H1 (cell line): ENCODE measurements around the gene ANKRD17. TPM values are rescaled to one million over a fixed set of nuclear protein-coding genes. Genes with fewer than 3 reads are reported as not detected.

Experiments
- CTCF ChIA-PET: fragments of 300-600 bp; sonication (Branson Sonifier 250); formaldehyde crosslinking; loops from one replicate; lab custom pipeline; 2021; ENCODE audit not compliant: partially characterized antibody; lab: Charles Lee
- POLR2A ChIA-PET: fragments of 300-600 bp; sonication (Branson Sonifier 250); formaldehyde crosslinking; loops from one replicate; lab custom pipeline; 2021; ENCODE audit warnings: inconsistent platforms; ENCODE audit not compliant: partially characterized antibody; lab: Charles Lee
- DNase-seq, 2 experiments: peaks; one replicate each; pipeline versions ENCODE4 v3.0.0 to v3.0.0-alpha.2; 2010 to 2022; ENCODE audit warnings: low spot score in 2 of 2, low read depth in 1 of 2, mixed read lengths in 1 of 2
- FAIRE-seq: peaks from 2 replicates; lab custom pipeline; 2011; peaks lifted over from hg19 to GRCh38; lab: Jason Lieb, UNC
- H2AFZ ChIP-seq: 2 replicates; pipeline ENCODE4 v1.8.1; 2012; ENCODE audit warnings: low read length, inconsistent platforms
- H2AK5ac ChIP-seq: 2 replicates; pipeline ENCODE4 v1.6.1; 2013; ENCODE audit warnings: low read depth, low read length
- H2BK120ac ChIP-seq: replicated peaks from 2 replicates; pipeline ENCODE3; 2013; ENCODE audit warnings: low read depth, low read length, inconsistent platforms
- H2BK12ac ChIP-seq: 2 replicates; pipeline ENCODE4 v1.6.1; 2013; ENCODE audit warnings: low read depth, low read length
- H2BK15ac ChIP-seq: 2 replicates; pipeline ENCODE4 v1.6.1; 2013; ENCODE audit warnings: low read length
- H2BK20ac ChIP-seq: 2 replicates; pipeline ENCODE4 v1.6.1; 2013; ENCODE audit warnings: low read length
- H2BK5ac ChIP-seq: 2 replicates; pipeline ENCODE4 v1.6.1; 2013; ENCODE audit warnings: low read depth, low read length
- H3K14ac ChIP-seq: 2 replicates; pipeline ENCODE4 v1.6.1; 2013; ENCODE audit warnings: inconsistent platforms; ENCODE audit not compliant: insufficient read length
- H3K18ac ChIP-seq: 2 replicates; pipeline ENCODE4 v1.6.1; 2013; ENCODE audit warnings: low read length; ENCODE audit errors: extremely low read depth
- H3K23ac ChIP-seq: 2 replicates; pipeline ENCODE4 v1.6.1; 2013; ENCODE audit warnings: inconsistent platforms; ENCODE audit not compliant: insufficient read length
- H3K23me2 ChIP-seq: 2 replicates; pipeline ENCODE4 v1.6.1; 2013; ENCODE audit warnings: low read depth, low read length
- H3K27ac ChIP-seq: 2 replicates; pipeline ENCODE4 v1.6.1; 2011; ENCODE audit warnings: low read depth, low read length, inconsistent platforms
- H3K27me3 ChIP-seq, 4 experiments: replicated peaks in 1 of 4; 1 replicate in 1 of 4; 2 replicates in 3 of 4; pipeline versions ENCODE4 v1.6.1 to v1.8.1; 2011 to 2013; ENCODE audit warnings: low read length in 3 of 4, mild to moderate bottlenecking in 3 of 4, inconsistent platforms in 2 of 4, mixed read lengths in 2 of 4, moderate library complexity in 1 of 4; ENCODE audit not compliant: control insufficient read depth in 3 of 4, insufficient read depth in 3 of 4; ENCODE audit errors: extremely low read depth in 1 of 4
- H3K36me3 ChIP-seq, 4 experiments: 2 replicates each; pipeline versions ENCODE4 v1.6.1 to v1.8.1; 2011 to 2013; ENCODE audit warnings: mild to moderate bottlenecking in 4 of 4, low read length in 3 of 4, moderate library complexity in 2 of 4, control low read depth in 1 of 4, inconsistent platforms in 1 of 4; ENCODE audit not compliant: insufficient read depth in 4 of 4, control insufficient read depth in 2 of 4
- H3K4ac ChIP-seq: replicated peaks from 2 replicates; pipeline ENCODE3; 2013; ENCODE audit warnings: low read length, low read depth, mixed read lengths, inconsistent platforms; ENCODE audit not compliant: insufficient read length
- H3K4me1 ChIP-seq, 4 experiments: replicated peaks in 1 of 4; 1 replicate in 1 of 4; 2 replicates in 3 of 4; pipeline versions ENCODE4 v1.6.1 to v1.8.1; 2011 to 2013; ENCODE audit warnings: low read length in 3 of 4, inconsistent platforms in 2 of 4, mixed read lengths in 1 of 4; ENCODE audit not compliant: insufficient read depth in 4 of 4, control insufficient read depth in 3 of 4
- H3K4me2 ChIP-seq, 2 experiments: 2 replicates each; pipeline versions ENCODE4 v1.6.1 to v1.8.1; 2011 to 2013; ENCODE audit warnings: low read depth in 2 of 2, low read length in 2 of 2, control low read depth in 1 of 2, inconsistent platforms in 1 of 2, mild to moderate bottlenecking in 1 of 2; ENCODE audit not compliant: insufficient read depth in 1 of 2
- H3K4me3 ChIP-seq, 4 experiments: fragments of 200-600, 300-600 bp in 1 of 4; sonication (generic), shearing (Covaris generic), sonication (Bioruptor Twin) in 1 of 4; 2 replicates each; pipeline versions ENCODE4 v1.5.1 to v1.8.1; 2011 to 2016; ENCODE audit warnings: low read length in 4 of 4, low read depth in 3 of 4, control low read depth in 2 of 4, inconsistent platforms in 2 of 4, mild to moderate bottlenecking in 2 of 4, mixed read lengths in 1 of 4, moderate library complexity in 1 of 4; ENCODE audit not compliant: insufficient read depth in 2 of 4; ENCODE audit errors: extremely low read depth in 1 of 4
- H3K56ac ChIP-seq: replicated peaks from 2 replicates; pipeline ENCODE3; 2013; ENCODE audit warnings: low read depth, mild to moderate bottlenecking, mixed read lengths, low read length, inconsistent platforms; ENCODE audit not compliant: insufficient read length
- H3K79me1 ChIP-seq: 2 replicates; pipeline ENCODE4 v1.6.1; 2013; ENCODE audit warnings: low read depth, low read length, control low read depth
- H3K79me2 ChIP-seq, 2 experiments: 2 replicates each; pipeline versions ENCODE4 v1.6.1 to v1.8.1; 2012 to 2013; ENCODE audit warnings: low read length in 2 of 2, mild to moderate bottlenecking in 2 of 2, inconsistent platforms in 1 of 2; ENCODE audit not compliant: insufficient read depth in 2 of 2, control insufficient read depth in 1 of 2
- H3K9ac ChIP-seq, 4 experiments: replicated peaks in 1 of 4; 1 replicate in 1 of 4; 2 replicates in 3 of 4; pipeline versions ENCODE4 v1.6.1 to v1.8.1; 2011 to 2013; ENCODE audit warnings: low read depth in 3 of 4, low read length in 3 of 4, control low read depth in 2 of 4, mild to moderate bottlenecking in 2 of 4, moderate library complexity in 2 of 4, inconsistent platforms in 1 of 4; ENCODE audit errors: extremely low read depth in 1 of 4
- H3K9me3 ChIP-seq, 2 experiments: 2 replicates each; pipeline versions ENCODE4 v1.6.1 to v1.8.1; 2012 to 2013; ENCODE audit warnings: mild to moderate bottlenecking in 2 of 2, moderate library complexity in 2 of 2, control low read depth in 1 of 2, inconsistent platforms in 1 of 2, low read depth in 1 of 2, low read length in 1 of 2, mixed read lengths in 1 of 2; ENCODE audit not compliant: insufficient read depth in 2 of 2
- H4K20me1 ChIP-seq, 2 experiments: replicated peaks in 1 of 2; 2 replicates each; pipeline versions ENCODE3 to v1.8.1; 2011 to 2013; ENCODE audit warnings: inconsistent platforms in 2 of 2, low read length in 2 of 2, mild to moderate bottlenecking in 1 of 2; ENCODE audit not compliant: insufficient read depth in 2 of 2, control insufficient read depth in 1 of 2
- H4K5ac ChIP-seq: 2 replicates; pipeline ENCODE4 v1.6.1; 2013; ENCODE audit warnings: low read length, low read depth, mixed read lengths, inconsistent platforms; ENCODE audit not compliant: insufficient read length
- H4K8ac ChIP-seq: 2 replicates; pipeline ENCODE4 v1.8.0; 2013; ENCODE audit warnings: mild to moderate bottlenecking, moderate library complexity, low read length, inconsistent platforms; ENCODE audit not compliant: insufficient read depth; ENCODE audit errors: extremely low read depth
- H4K91ac ChIP-seq: replicated peaks from 2 replicates; pipeline ENCODE3; 2013; ENCODE audit warnings: low read length, mixed read lengths, inconsistent platforms; ENCODE audit not compliant: insufficient read length
- MAFK ChIP-seq: IDR thresholded peaks from 2 replicates; pipeline ENCODE4 v1.6.1; 2012; ENCODE audit warnings: low read depth, mild to moderate bottlenecking, improper control_type of control experiment, low read length
- NRF1 ChIP-seq: IDR thresholded peaks from 2 replicates; pipeline ENCODE4 v1.6.1; 2011; ENCODE audit warnings: mild to moderate bottlenecking, low read depth, low read length, improper control_type of control experiment
- SAP30 ChIP-seq: fragments of 300-600 bp; sonication (generic); IDR thresholded peaks from 2 replicates; pipeline ENCODE4 v1.7.1; 2012; ENCODE audit warnings: low read length, moderate library complexity, mild to moderate bottlenecking, inconsistent platforms; ENCODE audit not compliant: insufficient read depth, insufficient replicate concordance
- SIX5 ChIP-seq: IDR thresholded peaks from 2 replicates; pipeline ENCODE4 v1.6.1; 2011; ENCODE audit warnings: mild to moderate bottlenecking, low read depth, low read length
- TAF1 ChIP-seq: IDR thresholded peaks from 2 replicates; pipeline ENCODE4 v1.6.1; 2011; ENCODE audit warnings: mild to moderate bottlenecking, low read depth, low read length
- WGBS, 2 experiments: shearing (Covaris generic) in 1 of 2; methylation state at CpG; one replicate each; pipeline versions ENCODE4 v1.1.6 to v1.1.7; 2013 to 2015; ENCODE audit warnings: low lambda C conversion rate in 2 of 2, mixed read lengths in 2 of 2, inconsistent platforms in 1 of 2, low coverage in 1 of 2, missing lambda C conversion rate in 1 of 2; ENCODE audit not compliant: insufficient replicate concordance in 2 of 2, insufficient coverage in 1 of 2, insufficient read length in 1 of 2; ENCODE audit errors: extremely low coverage in 1 of 2, missing lambda C conversion rate in 1 of 2; 5-methylcytosine and 5-hydroxymethylcytosine counted together
- polyA plus RNA-seq, 7 experiments: library from polyadenylated mRNA; depleted of rRNA in 3 of 7; stranded (reverse) in 5 of 7; unstranded in 2 of 7; fragments of >200 nt in 5 of 7; fragments of 200-250 nt in 2 of 7; gene quantifications; 1 replicate in 5 of 7; 2 replicates in 1 of 7; 4 replicates in 1 of 7; pipeline versions ENCODE4 v1.2.1 to v1.2.3, GENCODE V29; 2011 to 2013; ENCODE audit warnings: missing spikeins in 2 of 7, mixed read lengths in 2 of 7
- total RNA-seq: library from RNA; stranded (reverse); fragmentation: NEBNext Ultra II Directional; extraction: Animal tissue kit (Norgen Biotek cat#: 25700); gene quantifications from 2 replicates; pipeline ENCODE4 v1.2.1, GENCODE V29; 2021

Gene ANKRD17
- total and polyA plus RNA-seq, 2 of the 8 experiments (the other 6 are each of a cell fraction or from before 2014, with no cell fraction given), result 42.4 to 93.7 TPM

- peaks cover 9% of the 10 kb centered on the region for H3K79me1 ChIP-seq
- H3K4me2 ChIP-seq, result no peak overlapping the region
- no peak overlapping the region for H2AFZ ChIP-seq
- no peak overlapping the region for H3K9ac ChIP-seq
- CTCF ChIA-PET, result no interaction called here
- no peaks in the 10 kb centered on the region for H3K27me3 ChIP-seq
- peaks cover 4 to 75% of the 10 kb centered on the region in 2 experiments; a peak in 3 of 4 replicates for H3K79me2 ChIP-seq
- no peak overlapping the region for H3K4me3 ChIP-seq
- H2BK12ac ChIP-seq, result no peak overlapping the region
- H2AK5ac ChIP-seq, result no peak overlapping the region
- no peak for FAIRE-seq
- POLR2A ChIA-PET, result interaction anchor here (1.3 kb wide), 1 partner anchor 85 kb away, joined by 4 read pairs; no protein-coding TSS in a partner anchor
- no peak overlapping the region for H3K56ac ChIP-seq
- no peak overlapping the region for H4K91ac ChIP-seq
- no peaks in the 10 kb centered on the region for H3K4me1 ChIP-seq
- no peak overlapping the region for H3K4ac ChIP-seq
- H3K14ac ChIP-seq, result no peak overlapping the region
- H2BK5ac ChIP-seq, result no peak overlapping the region
- H3K36me3 ChIP-seq, result peaks cover 3 to 41% (median 16%) of the 10 kb centered on the region in 4 experiments
- DNase-seq, result no peak
- no peak overlapping the region for H2BK15ac ChIP-seq
- H4K5ac ChIP-seq, result no peak overlapping the region
- H4K20me1 ChIP-seq, result peaks cover 4 to 5% of the 10 kb centered on the region in 2 experiments
- WGBS, 2 experiments, result 98% methylated on average over 2 of the region's 2 CpGs; no CpG with 5 or more reads in 1 of the 2 experiments
- H4K8ac ChIP-seq, result no peak overlapping the region
- H3K23ac ChIP-seq, result no peak overlapping the region
- no peak overlapping the region for H3K27ac ChIP-seq
- H3K18ac ChIP-seq, result no peak overlapping the region
- no peaks in the 10 kb centered on the region for H3K23me2 ChIP-seq
- H3K9me3 ChIP-seq, result no peaks in the 10 kb centered on the region
- no peak overlapping the region for H2BK20ac ChIP-seq
- no peak overlapping the region for H2BK120ac ChIP-seq
- TF ChIP-seq SAP30 (no peak), SIX5 (no peak), NRF1 (no peak), MAFK (no peak), TAF1 (no peak)
Observed at GRCh38 chr4:73172161-73172560, 86.4 kb downstream of the ANKRD17 start.
